Measurements from ENCODE around the gene CEP131. TPM values are rescaled to one million over a fixed set of nuclear protein-coding genes. Genes with fewer than 3 reads are reported as not detected.

CEP131 gene
- total RNA-seq, 4 donors from 2014 or later: 6.0 to 8.8 (median 7.5) TPM

- intact Hi-C loops (cut with DNase I; ENCODE audit: low total_unique reads): loop anchor here (1.0 kb wide), 1 partner anchor 100 kb away; no protein-coding TSS in a partner anchor
- H3K4me3 ChIP-seq: no peak overlapping the region
- in situ Hi-C loops (cut with MboI; ENCODE audit: low sequenced_read_pairs in 4 of 4): loop anchor here in 1 of 4 donors (25.0 kb wide), 1 partner anchor 105 kb away; no protein-coding TSS in a partner anchor
- no peaks in the 10 kb centered on the region for H3K9me3 ChIP-seq
- no peak overlapping the region for H3K27ac ChIP-seq
- ATAC-seq (no peak), DNase-seq (peak in 1 of 2 donors; percentile 52)
- peak in 4 of 5 experiments; percentile 75 to 85 (median 81) for TF ChIP-seq CTCF (IDR thresholded peaks at IDR 0.05 in 4 of 5, conservative IDR thresholded peaks at IDR 0.05 in 1 of 5)
- no peak for TF ChIP-seq POLR2A (IDR thresholded peaks at IDR 0.05)
- peaks cover 21 to 26% of the 10 kb centered on the region in 2 donors for H3K4me1 ChIP-seq
- H3K27me3 ChIP-seq: no peaks in the 10 kb centered on the region
- no peaks in the 10 kb centered on the region for H3K36me3 ChIP-seq
These were observed 19.1 kb upstream of the CEP131 start for GRCh38 chr17:81241648-81242420.

GRCh38 chr17:81241203-81241602, 18.4 kb upstream of the CEP131 start:
- no peaks in the 10 kb centered on the region for H3K36me3 ChIP-seq
- no peak for TF ChIP-seq POLR2A (IDR thresholded peaks at IDR 0.05)
- no peak for TF ChIP-seq CTCF (IDR thresholded peaks at IDR 0.05 in 4 of 5, conservative IDR thresholded peaks at IDR 0.05 in 1 of 5)
- intact Hi-C loops (cut with DNase I; ENCODE audit: low total_unique reads) (loop anchor here (1.0 kb wide), 1 partner anchor 99 kb away; no protein-coding TSS in a partner anchor), in situ Hi-C loops (cut with MboI; ENCODE audit: low sequenced_read_pairs in 4 of 4) (loop anchor here in 1 of 4 donors (25.0 kb wide), 1 partner anchor 104 kb away; no protein-coding TSS in a partner anchor)
- no peaks in the 10 kb centered on the region for H3K27me3 ChIP-seq
- ATAC-seq: no peak
- H3K4me1 ChIP-seq: peaks cover 21 to 26% of the 10 kb centered on the region in 2 donors
- no peaks in the 10 kb centered on the region for H3K9me3 ChIP-seq
- no peak overlapping the region for H3K4me3 ChIP-seq
- DNase-seq: no peak
- H3K27ac ChIP-seq: no peak overlapping the region

- in situ Hi-C loops (cut with MboI; ENCODE audit: low sequenced_read_pairs in 4 of 4): loop anchor here in 1 of 4 donors (25.0 kb wide), 1 partner anchor 103 kb away; no protein-coding TSS in a partner anchor
- Histone ChIP-seq H3K9me3 (no peaks in the 10 kb centered on the region), H3K27ac (no peak overlapping the region), H3K27me3 (no peaks in the 10 kb centered on the region), H3K36me3 (no peaks in the 10 kb centered on the region), H3K4me3 (no peak overlapping the region), H3K4me1 (peaks cover 21 to 26% of the 10 kb centered on the region in 2 donors)
- ATAC-seq (no peak), DNase-seq (no peak)
- no peak for TF ChIP-seq POLR2A (IDR thresholded peaks at IDR 0.05)
- no peak for TF ChIP-seq CTCF (IDR thresholded peaks at IDR 0.05 in 4 of 5, conservative IDR thresholded peaks at IDR 0.05 in 1 of 5)
- intact Hi-C loops (cut with DNase I; ENCODE audit: low total_unique reads): loop anchor here (1.0 kb wide), 1 partner anchor 98 kb away; no protein-coding TSS in a partner anchor
These were observed 18.0 kb upstream of the CEP131 start for GRCh38 chr17:81240761-81241160.

GRCh38 chr17:81239714-81240555, 17.2 kb upstream of the CEP131 start:
- peaks cover 0 to 5% of the 10 kb centered on the region in 2 donors for H3K36me3 ChIP-seq
- no peaks in the 10 kb centered on the region for H3K27me3 ChIP-seq
- no peak for DNase-seq
- intact Hi-C loops (cut with DNase I; ENCODE audit: low total_unique reads): loop anchor here (1.0 kb wide), 1 partner anchor 17 kb away; no protein-coding TSS in a partner anchor
- no peaks in the 10 kb centered on the region for H3K9me3 ChIP-seq
- H3K4me3 ChIP-seq: peak overlapping the region; percentile 80 to 98 (median 90)
- TF ChIP-seq POLR2A (IDR thresholded peaks at IDR 0.05) (no peak), CTCF (IDR thresholded peaks at IDR 0.05 in 4 of 5, conservative IDR thresholded peaks at IDR 0.05 in 1 of 5) (no peak)
- peak overlapping the region; percentile 71 to 95 (median 90) for H3K27ac ChIP-seq
- no peak for ATAC-seq
- in situ Hi-C loops (cut with MboI; ENCODE audit: low sequenced_read_pairs in 4 of 4): loop anchor here in 1 of 4 donors (25.0 kb wide), 1 partner anchor 103 kb away; no protein-coding TSS in a partner anchor
- peaks cover 21 to 26% of the 10 kb centered on the region in 2 donors for H3K4me1 ChIP-seq
